HG02678 (cell line): ENCODE results near the gene ZFP69B.
"Not testable (repeated sequence)": the region's sequence is repeated elsewhere in the genome, so short reads cannot be mapped to it uniquely, and the experiment has no call there.

ENCODE experiments used
- ATAC-seq: cut with Tn5 transposase; IDR thresholded peaks from one replicate; pipeline ENCODE4 v1.9.1; 2021; ENCODE audit warnings: mild to moderate bottlenecking, moderate library complexity; ENCODE audit not compliant: unreplicated experiment

Gene ZFP69B

GRCh38 chr1:40435471-40435870 is 14.8 kb upstream of the ZFP69B start:
- ATAC-seq, result no peak

- ATAC-seq, result no peak
These were observed 14.4 kb upstream of the ZFP69B start for GRCh38 chr1:40435876-40436275.

- ATAC-seq, result no peak
These were observed 11.8 kb upstream of the ZFP69B start for GRCh38 chr1:40438391-40439015.

GRCh38 chr1:40439247-40439646 is 11.0 kb upstream of the ZFP69B start:
- ATAC-seq, result no peak

- ATAC-seq, result peak; percentile 26
These were observed 390 bp downstream of the ZFP69B start for GRCh38 chr1:40450495-40451237.

GRCh38 chr1:40451238-40451585 is 936 bp downstream of the ZFP69B start:
- no peak for ATAC-seq

- ATAC-seq, result no peak
These were observed 4.6 kb downstream of the ZFP69B start for GRCh38 chr1:40454873-40455272.

- ATAC-seq, result no peak
These were observed 12.8 kb downstream of the ZFP69B start for GRCh38 chr1:40462956-40463590.

GRCh38 chr1:40469327-40469726 is 19.1 kb downstream of the ZFP69B start:
- ATAC-seq, result no peak

- ATAC-seq, result no peak
These were observed 25.0 kb downstream of the ZFP69B start for GRCh38 chr1:40475268-40475667.

- ATAC-seq, result peak; percentile 81
These were observed 26.8 kb downstream of the ZFP69B start, which contains the start of gene ZFP69 for GRCh38 chr1:40476924-40477677. Gene ZFP69 (plus strand): TSS chr1:40477290. CDS start chr1:40479362, 2,072 bp downstream.

GRCh38 chr1:40477678-40478053 is 27.4 kb downstream of the ZFP69B start:
- ATAC-seq, result peak; percentile 21

- no peak for ATAC-seq
These were observed 28.0 kb downstream of the ZFP69B start for GRCh38 chr1:40478276-40478675.

GRCh38 chr1:40479156-40479555 is 28.9 kb downstream of the ZFP69B start:
- no peak for ATAC-seq

- no peak for ATAC-seq
These were observed 45.1 kb downstream of the ZFP69B start for GRCh38 chr1:40495315-40495903.

- not testable (repeated sequence) for ATAC-seq
These were observed 52.4 kb downstream of the ZFP69B start for GRCh38 chr1:40502651-40503050.

- no peak for ATAC-seq
These were observed 57.7 kb downstream of the ZFP69B start for GRCh38 chr1:40507973-40508372.

GRCh38 chr1:40508375-40509341 is 58.4 kb downstream of the ZFP69B start, which contains the start of gene EXO5:
Gene EXO5 (plus strand): TSS chr1:40508767. CDS start chr1:40514545, 5,778 bp downstream.
- peak; percentile 98 for ATAC-seq
